Measurements from ENCODE around the gene ATP1A1.

DNA sequence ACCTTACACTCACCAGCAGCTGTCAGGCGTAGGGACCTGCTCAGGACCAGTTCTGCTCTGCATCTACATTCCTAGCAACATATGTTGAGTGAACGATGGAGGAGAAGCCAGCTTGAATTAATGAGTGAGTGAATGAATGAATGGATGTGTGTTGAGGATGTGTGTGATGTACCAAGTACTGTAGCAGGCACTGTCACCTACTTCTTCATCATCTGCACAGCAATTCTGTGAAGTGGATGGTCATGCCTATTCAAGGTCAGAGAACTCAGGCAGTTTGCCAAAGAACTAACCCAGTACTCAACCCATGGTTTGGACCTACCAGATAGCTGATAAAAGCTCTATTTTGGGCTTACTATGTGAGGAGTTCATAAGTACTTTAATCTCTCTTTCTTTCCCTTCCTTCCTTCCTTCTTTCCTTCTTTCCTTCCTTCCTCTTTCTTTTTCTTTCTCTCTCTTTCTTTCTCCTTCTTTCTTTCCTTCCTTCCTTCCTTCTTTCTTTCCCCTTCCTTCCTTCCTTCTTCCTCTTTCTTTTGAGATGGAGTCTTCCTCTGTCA lies 56.9 kb downstream of the ATP1A1 start:
- TF ChIP-seq ZNF70 (CRISPR knock-in tag; IDR thresholded peaks at IDR 0.05): no peak
- TF ChIP-seq ARNTL (CRISPR knock-in tag; IDR thresholded peaks at IDR 0.05; ENCODE audit: borderline replicate concordance, low read depth): no peak
- TF ChIP-seq RARB (CRISPR knock-in tag; IDR thresholded peaks at IDR 0.05): no peak
- TF ChIP-seq ZFP30 (CRISPR knock-in tag; IDR thresholded peaks at IDR 0.05): no peak
- TF ChIP-seq, protein P1, sequence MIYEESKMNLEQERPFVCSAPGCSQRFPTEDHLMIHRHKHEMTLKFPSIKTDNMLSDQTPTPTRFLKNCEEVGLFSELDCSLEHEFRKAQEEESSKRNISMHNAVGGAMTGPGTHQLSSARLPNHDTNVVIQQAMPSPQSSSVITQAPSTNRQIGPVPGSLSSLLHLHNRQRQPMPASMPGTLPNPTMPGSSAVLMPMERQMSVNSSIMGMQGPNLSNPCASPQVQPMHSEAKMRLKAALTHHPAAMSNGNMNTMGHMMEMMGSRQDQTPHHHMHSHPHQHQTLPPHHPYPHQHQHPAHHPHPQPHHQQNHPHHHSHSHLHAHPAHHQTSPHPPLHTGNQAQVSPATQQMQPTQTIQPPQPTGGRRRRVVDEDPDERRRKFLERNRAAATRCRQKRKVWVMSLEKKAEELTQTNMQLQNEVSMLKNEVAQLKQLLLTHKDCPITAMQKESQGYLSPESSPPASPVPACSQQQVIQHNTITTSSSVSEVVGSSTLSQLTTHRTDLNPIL (CRISPR knock-in tag; IDR thresholded peaks at IDR 0.05; ENCODE audit: low read depth): no peak
- TF ChIP-seq TCF4 (CRISPR knock-in tag; IDR thresholded peaks at IDR 0.05; ENCODE audit: borderline replicate concordance): no peak
- TF ChIP-seq BACH2 (CRISPR knock-in tag; IDR thresholded peaks at IDR 0.05; ENCODE audit: borderline replicate concordance): no peak
- TF ChIP-seq, protein P2, sequence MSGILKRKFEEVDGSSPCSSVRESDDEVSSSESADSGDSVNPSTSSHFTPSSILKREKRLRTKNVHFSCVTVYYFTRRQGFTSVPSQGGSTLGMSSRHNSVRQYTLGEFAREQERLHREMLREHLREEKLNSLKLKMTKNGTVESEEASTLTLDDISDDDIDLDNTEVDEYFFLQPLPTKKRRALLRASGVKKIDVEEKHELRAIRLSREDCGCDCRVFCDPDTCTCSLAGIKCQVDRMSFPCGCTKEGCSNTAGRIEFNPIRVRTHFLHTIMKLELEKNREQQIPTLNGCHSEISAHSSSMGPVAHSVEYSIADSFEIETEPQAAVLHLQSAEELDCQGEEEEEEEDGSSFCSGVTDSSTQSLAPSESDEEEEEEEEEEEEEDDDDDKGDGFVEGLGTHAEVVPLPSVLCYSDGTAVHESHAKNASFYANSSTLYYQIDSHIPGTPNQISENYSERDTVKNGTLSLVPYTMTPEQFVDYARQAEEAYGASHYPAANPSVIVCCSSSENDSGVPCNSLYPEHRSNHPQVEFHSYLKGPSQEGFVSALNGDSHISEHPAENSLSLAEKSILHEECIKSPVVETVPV (CRISPR knock-in tag; IDR thresholded peaks at IDR 0.05): no peak
- TF ChIP-seq SNAI2 (CRISPR knock-in tag; IDR thresholded peaks at IDR 0.05): no peak
